Spleen (tissue), 7 donors: ENCODE results near the gene ZNF503.

Experiments used
- POLR2A ChIP-seq, 3 donors: fragments of 450-650 bp; IDR thresholded peaks; one replicate each; pipeline ENCODE4 v1.5.1; 2017; ENCODE audit warnings: antibody characterized with exemption in 3 of 3, mild to moderate bottlenecking in 1 of 3
- POLR2AphosphoS5 ChIP-seq, 3 donors: sonication (generic); formaldehyde crosslinking; IDR thresholded peaks; one replicate each; pipeline ENCODE4 v1.5.1; 2017; ENCODE audit warnings: antibody characterized with exemption in 3 of 3
- TF ChIP-seq, protein P1 (sequence below), 11 experiments: fragments of 200-600 bp in 7 of 11; fragments of 450-650 bp in 4 of 11; sonication (generic) in 4 of 11; IDR thresholded peaks in 8 of 11; conservative IDR thresholded peaks in 3 of 11; 1 replicate in 7 of 11; 2 replicates in 4 of 11; pipeline versions ENCODE4 v1.4.0 to v1.8.0; 2016 to 2021; ENCODE audit warnings: antibody characterized with exemption in 11 of 11, inconsistent platforms in 4 of 11, mild to moderate bottlenecking in 1 of 11
- donor health status: DM: no; HTN: no; CAD: no; lungs with moderate emphysema.
- donor health status: DM: no; HTN: no; CAD: no.
- donor health status: DM: no; HTN: no; CAD: no.

GRCh38 chr10:75444781-75445386 is 43.3 kb upstream of the ZNF503 start:
- TF ChIP-seq, protein P1, sequence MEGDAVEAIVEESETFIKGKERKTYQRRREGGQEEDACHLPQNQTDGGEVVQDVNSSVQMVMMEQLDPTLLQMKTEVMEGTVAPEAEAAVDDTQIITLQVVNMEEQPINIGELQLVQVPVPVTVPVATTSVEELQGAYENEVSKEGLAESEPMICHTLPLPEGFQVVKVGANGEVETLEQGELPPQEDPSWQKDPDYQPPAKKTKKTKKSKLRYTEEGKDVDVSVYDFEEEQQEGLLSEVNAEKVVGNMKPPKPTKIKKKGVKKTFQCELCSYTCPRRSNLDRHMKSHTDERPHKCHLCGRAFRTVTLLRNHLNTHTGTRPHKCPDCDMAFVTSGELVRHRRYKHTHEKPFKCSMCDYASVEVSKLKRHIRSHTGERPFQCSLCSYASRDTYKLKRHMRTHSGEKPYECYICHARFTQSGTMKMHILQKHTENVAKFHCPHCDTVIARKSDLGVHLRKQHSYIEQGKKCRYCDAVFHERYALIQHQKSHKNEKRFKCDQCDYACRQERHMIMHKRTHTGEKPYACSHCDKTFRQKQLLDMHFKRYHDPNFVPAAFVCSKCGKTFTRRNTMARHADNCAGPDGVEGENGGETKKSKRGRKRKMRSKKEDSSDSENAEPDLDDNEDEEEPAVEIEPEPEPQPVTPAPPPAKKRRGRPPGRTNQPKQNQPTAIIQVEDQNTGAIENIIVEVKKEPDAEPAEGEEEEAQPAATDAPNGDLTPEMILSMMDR (IDR thresholded peaks at IDR 0.05 in 8 of 11, conservative IDR thresholded peaks at IDR 0.05 in 3 of 11), result no peak
- no peak for TF ChIP-seq POLR2AphosphoS5 (IDR thresholded peaks at IDR 0.05)
- TF ChIP-seq POLR2A (IDR thresholded peaks at IDR 0.05), result no peak
